Gastroesophageal sphincter (tissue), 3 donors: ENCODE results near the gene CHST8.

Experiments
- POLR2A ChIP-seq, 2 donors: fragments of 450-650 bp; IDR thresholded peaks; one replicate each; pipeline ENCODE4 v1.6.1; 2017; ENCODE audit warnings: antibody characterized with exemption in 2 of 2, mild to moderate bottlenecking in 2 of 2, moderate library complexity in 1 of 2
- TF ChIP-seq, protein P1 (sequence below), 4 experiments: fragments of 200-600 bp in 2 of 4; fragments of 450-650 bp in 2 of 4; sonication (generic) in 1 of 4; IDR thresholded peaks; one replicate each; pipeline ENCODE4 v1.5.1; 2017 to 2019; ENCODE audit warnings: antibody characterized with exemption in 4 of 4, mild to moderate bottlenecking in 2 of 4, moderate library complexity in 2 of 4

DNA sequence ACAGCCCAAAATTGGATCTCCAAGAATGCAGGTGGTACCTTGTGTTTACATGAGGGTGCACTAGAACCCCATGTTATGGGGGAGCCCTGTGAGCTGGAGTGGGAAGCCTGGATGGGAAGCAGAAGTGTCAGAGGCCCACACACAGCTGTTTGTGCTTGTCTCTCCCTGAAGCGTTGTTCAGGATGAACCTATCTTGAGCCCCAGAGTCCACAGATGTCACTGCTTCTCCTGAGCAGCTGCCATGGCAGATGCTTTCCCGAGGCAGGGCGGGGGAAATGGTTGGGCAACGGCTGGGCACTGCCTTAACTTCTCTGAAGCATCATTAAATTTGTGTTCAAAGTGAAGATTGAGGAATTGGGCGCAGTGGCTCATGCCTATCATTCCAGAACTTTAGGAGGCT, 17.1 kb upstream of the CHST8 start:
- TF ChIP-seq, protein P1, sequence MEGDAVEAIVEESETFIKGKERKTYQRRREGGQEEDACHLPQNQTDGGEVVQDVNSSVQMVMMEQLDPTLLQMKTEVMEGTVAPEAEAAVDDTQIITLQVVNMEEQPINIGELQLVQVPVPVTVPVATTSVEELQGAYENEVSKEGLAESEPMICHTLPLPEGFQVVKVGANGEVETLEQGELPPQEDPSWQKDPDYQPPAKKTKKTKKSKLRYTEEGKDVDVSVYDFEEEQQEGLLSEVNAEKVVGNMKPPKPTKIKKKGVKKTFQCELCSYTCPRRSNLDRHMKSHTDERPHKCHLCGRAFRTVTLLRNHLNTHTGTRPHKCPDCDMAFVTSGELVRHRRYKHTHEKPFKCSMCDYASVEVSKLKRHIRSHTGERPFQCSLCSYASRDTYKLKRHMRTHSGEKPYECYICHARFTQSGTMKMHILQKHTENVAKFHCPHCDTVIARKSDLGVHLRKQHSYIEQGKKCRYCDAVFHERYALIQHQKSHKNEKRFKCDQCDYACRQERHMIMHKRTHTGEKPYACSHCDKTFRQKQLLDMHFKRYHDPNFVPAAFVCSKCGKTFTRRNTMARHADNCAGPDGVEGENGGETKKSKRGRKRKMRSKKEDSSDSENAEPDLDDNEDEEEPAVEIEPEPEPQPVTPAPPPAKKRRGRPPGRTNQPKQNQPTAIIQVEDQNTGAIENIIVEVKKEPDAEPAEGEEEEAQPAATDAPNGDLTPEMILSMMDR (IDR thresholded peaks at IDR 0.05), result no peak
- no peak for TF ChIP-seq POLR2A (IDR thresholded peaks at IDR 0.05)
